SKM-1 treated with dmso at 0.1 percent for 144 hours (cell line): ENCODE results near the gene CHODL.

ENCODE experiments used
- DNase-seq: peaks from one replicate; lab custom pipeline; 2025; ENCODE audit not compliant: unreplicated experiment; lab: John Stamatoyannopoulos, UW

CHODL gene

GRCh38 chr21:18244671-18245463 is at the start of gene CHODL:
TSS of gene CHODL (plus strand) at chr21:18244833. CDS start at chr21:18245224, 391 bp downstream.
- no peak for DNase-seq

- no peak for DNase-seq
Measured at GRCh38 chr21:18204931-18205330, 39.7 kb upstream of the CHODL start.

GRCh38 chr21:18218331-18218730 is 26.3 kb upstream of the CHODL start:
- no peak for DNase-seq

GRCh38 chr21:18220498-18220897 is 24.1 kb upstream of the CHODL start:
- DNase-seq = no peak

- DNase-seq = no peak
Measured at GRCh38 chr21:18222346-18222745, 22.3 kb upstream of the CHODL start.

GRCh38 chr21:18228060-18228739 is 16.4 kb upstream of the CHODL start:
- no peak for DNase-seq

GRCh38 chr21:18235545-18235944 is 9.1 kb upstream of the CHODL start:
- DNase-seq = no peak

GRCh38 chr21:18245464-18245967 is 883 bp downstream of the CHODL start:
- DNase-seq = no peak

- no peak for DNase-seq
Measured at GRCh38 chr21:18248171-18248570, 3.5 kb downstream of the CHODL start.

GRCh38 chr21:18249672-18250071 is 5.0 kb downstream of the CHODL start:
- no peak for DNase-seq

GRCh38 chr21:18251065-18251464 is 6.4 kb downstream of the CHODL start:
- peak; percentile 20 for DNase-seq

- no peak for DNase-seq
Measured at GRCh38 chr21:18252256-18252655, 7.6 kb downstream of the CHODL start.

- no peak for DNase-seq
Measured at GRCh38 chr21:18252680-18253079, 8.0 kb downstream of the CHODL start.

GRCh38 chr21:18253221-18253620 is 8.6 kb downstream of the CHODL start:
- no peak for DNase-seq

GRCh38 chr21:18253799-18254198 is 9.2 kb downstream of the CHODL start:
- no peak for DNase-seq

GRCh38 chr21:18265944-18266343 is 21.3 kb downstream of the CHODL start:
- DNase-seq = no peak

- no peak for DNase-seq
Measured at GRCh38 chr21:18267496-18267895, 22.9 kb downstream of the CHODL start.

- no peak for DNase-seq
Measured at GRCh38 chr21:18268906-18269305, 24.3 kb downstream of the CHODL start.

GRCh38 chr21:18269856-18270255 is 25.2 kb downstream of the CHODL start:
- DNase-seq = no peak

- no peak for DNase-seq
Measured at GRCh38 chr21:18273400-18273799, 28.8 kb downstream of the CHODL start.

GRCh38 chr21:18274370-18274769 is 29.7 kb downstream of the CHODL start:
- no peak for DNase-seq

GRCh38 chr21:18275781-18276180 is 31.1 kb downstream of the CHODL start:
- DNase-seq = no peak
